Activated CD4-positive, alpha-beta T cell treated with anti-CD3 and anti-CD28 coated beads for 36 hours (primary cell): Measurements from ENCODE around the gene GPC6. TPM values are rescaled to one million over a fixed set of nuclear protein-coding genes. Genes with fewer than 3 reads are reported as not detected.
A peak's percentile ranks its signal among the peaks of the same experiment; 100 is the strongest.

Experiments used
- ATAC-seq: fragments of 200-7000 bp; cut with Tn5 transposase; one replicate; pipeline ENCODE4 v1.10.0; 2021; ENCODE audit warnings: mild to moderate bottlenecking, moderate library complexity
- CTCF ChIA-PET: fragments of 350-600 bp; sonication (Branson Sonifier 250); formaldehyde crosslinking; loops from one replicate; lab custom pipeline; 2021; ENCODE audit warnings: antibody characterized with exemption; lab: Charles Lee
- POLR2A ChIA-PET: fragments of 350-600 bp; sonication (Branson Sonifier 250); formaldehyde crosslinking; loops from one replicate; lab custom pipeline; 2021; ENCODE audit warnings: antibody characterized with exemption, inconsistent platforms; lab: Charles Lee
- DNase-seq: peaks from one replicate; pipeline ENCODE4 v3.0.0-alpha.2; 2020
- H3K27ac Mint-ChIP-seq: one replicate; pipeline ENCODE4 v1.8.0; 2021; ENCODE audit warnings: mixed read lengths
- H3K27me3 Mint-ChIP-seq: one replicate; pipeline ENCODE4 v1.8.0; 2021; ENCODE audit warnings: mixed read lengths
- H3K36me3 Mint-ChIP-seq: one replicate; pipeline ENCODE4 v1.8.0; 2021; ENCODE audit warnings: low read depth, mixed read lengths
- H3K4me1 Mint-ChIP-seq: one replicate; pipeline ENCODE4 v1.8.0; 2021; ENCODE audit warnings: mixed read lengths
- H3K4me3 Mint-ChIP-seq: one replicate; pipeline ENCODE4 v1.8.0; 2021; ENCODE audit warnings: mild to moderate bottlenecking, moderate library complexity, mixed read lengths
- H3K9me3 Mint-ChIP-seq: one replicate; pipeline ENCODE4 v1.8.0; 2021; ENCODE audit warnings: low read depth, mixed read lengths
- intact Hi-C, 2 experiments: fragments of 100-400 bp; cut with DNase I in 1 of 2; cut with micrococcal nuclease in 1 of 2; formaldehyde crosslinking; loops; one replicate each; pipeline versions ENCODE4 v1.14.2 to v1.15.1; 2022 to 2024; cut with DNase I, micrococcal nuclease
- total RNA-seq, 2 experiments: library from RNA; stranded (reverse); gene quantifications; one replicate each; pipeline ENCODE4 v1.2.3, GENCODE V29; 2021

GPC6 gene
- total RNA-seq, 2 experiments from 2014 or later: not detected

GRCh38 chr13:93217721-93218261 is 8.8 kb upstream of the GPC6 start:
- no peak for ATAC-seq
- intact Hi-C loops: no loop called here

GRCh38 chr13:93218583-93218982 is 8.0 kb upstream of the GPC6 start:
- CTCF ChIA-PET: no interaction called here
- no peaks in the 10 kb centered on the region for H3K4me1 Mint-ChIP-seq
- POLR2A ChIA-PET: no interaction called here

More at GRCh38 chr13:93217721-93218261, 8.8 kb upstream of the GPC6 start:
- no peak overlapping the region for H3K4me3 Mint-ChIP-seq
- H3K9me3 Mint-ChIP-seq: no peaks in the 10 kb centered on the region
- ChIA-PET POLR2A (no interaction called here), CTCF (no interaction called here)
- no peak overlapping the region for H3K27ac Mint-ChIP-seq
- no peaks in the 10 kb centered on the region for H3K4me1 Mint-ChIP-seq
- no peak for DNase-seq
- no peaks in the 10 kb centered on the region for H3K36me3 Mint-ChIP-seq
- H3K27me3 Mint-ChIP-seq: no peaks in the 10 kb centered on the region

GRCh38 chr13:93220073-93220472 is 6.5 kb upstream of the GPC6 start:
- Mint-ChIP-seq H3K36me3 (no peaks in the 10 kb centered on the region), H3K9me3 (no peaks in the 10 kb centered on the region), H3K27me3 (no peaks in the 10 kb centered on the region), H3K4me1 (no peaks in the 10 kb centered on the region), H3K27ac (no peak overlapping the region), H3K4me3 (no peak overlapping the region)
- ChIA-PET CTCF (no interaction called here), POLR2A (no interaction called here)
- ATAC-seq (no peak), DNase-seq (no peak)
- intact Hi-C loops: no loop called here

More at GRCh38 chr13:93218583-93218982, 8.0 kb upstream of the GPC6 start:
- Mint-ChIP-seq H3K4me3 (no peak overlapping the region), H3K36me3 (no peaks in the 10 kb centered on the region), H3K9me3 (no peaks in the 10 kb centered on the region), H3K27ac (no peak overlapping the region), H3K27me3 (no peaks in the 10 kb centered on the region)
- intact Hi-C loops: no loop called here
- ATAC-seq: no peak
- DNase-seq: no peak

- Mint-ChIP-seq H3K27me3 (peaks cover 20% of the 10 kb centered on the region), H3K9me3 (no peaks in the 10 kb centered on the region), H3K27ac (no peak overlapping the region), H3K4me3 (no peak overlapping the region), H3K36me3 (no peaks in the 10 kb centered on the region), H3K4me1 (peaks cover 1% of the 10 kb centered on the region)
- POLR2A ChIA-PET: no interaction called here
- no peak for ATAC-seq
- no peak for DNase-seq
- CTCF ChIA-PET: no interaction called here
- intact Hi-C loops: no loop called here
Measured at GRCh38 chr13:93222976-93223375, 3.6 kb upstream of the GPC6 start.

GRCh38 chr13:93224535-93224934 is 2.1 kb upstream of the GPC6 start:
- ChIA-PET CTCF (no interaction called here), POLR2A (no interaction called here)
- Mint-ChIP-seq H3K4me3 (no peak overlapping the region), H3K36me3 (no peaks in the 10 kb centered on the region), H3K27ac (no peak overlapping the region), H3K4me1 (peaks cover 1% of the 10 kb centered on the region), H3K27me3 (peaks cover 32% of the 10 kb centered on the region), H3K9me3 (no peaks in the 10 kb centered on the region)
- intact Hi-C loops: no loop called here
- DNase-seq: no peak
- no peak for ATAC-seq

- CTCF ChIA-PET: no interaction called here
- peaks cover 36% of the 10 kb centered on the region for H3K27me3 Mint-ChIP-seq
Measured at GRCh38 chr13:93225610-93226009, 997 bp upstream of the GPC6 start.

GRCh38 chr13:93226065-93226622 is 463 bp upstream of the GPC6 start:
- ChIA-PET POLR2A (interaction anchor here (0.6 kb wide), 1 partner anchor 75 kb away, joined by 3 read pairs; no protein-coding TSS in a partner anchor), CTCF (no interaction called here)
- Mint-ChIP-seq H3K27ac (no peak overlapping the region), H3K4me3 (no peak overlapping the region), H3K4me1 (peaks cover 1% of the 10 kb centered on the region), H3K27me3 (peaks cover 36% of the 10 kb centered on the region), H3K36me3 (no peaks in the 10 kb centered on the region), H3K9me3 (no peaks in the 10 kb centered on the region)
- intact Hi-C loops: loop anchor here in 1 of 2 experiments (5.0 kb wide), 1 partner anchor 1481 kb away; no protein-coding TSS in a partner anchor
- ATAC-seq (no peak), DNase-seq (no peak)

More at GRCh38 chr13:93225610-93226009, 997 bp upstream of the GPC6 start:
- intact Hi-C loops: loop anchor here in 1 of 2 experiments (5.0 kb wide), 1 partner anchor 1482 kb away; no protein-coding TSS in a partner anchor
- Mint-ChIP-seq H3K9me3 (no peaks in the 10 kb centered on the region), H3K4me3 (no peak overlapping the region), H3K4me1 (peaks cover 1% of the 10 kb centered on the region), H3K36me3 (no peaks in the 10 kb centered on the region), H3K27ac (no peak overlapping the region)
- ATAC-seq (no peak), DNase-seq (no peak)
- POLR2A ChIA-PET: no interaction called here

- CTCF ChIA-PET: no interaction called here
- Mint-ChIP-seq H3K36me3 (no peaks in the 10 kb centered on the region), H3K4me3 (no peak overlapping the region), H3K4me1 (peaks cover 1% of the 10 kb centered on the region), H3K27ac (no peak overlapping the region), H3K27me3 (peaks cover 38% of the 10 kb centered on the region), H3K9me3 (no peaks in the 10 kb centered on the region)
- ATAC-seq: no peak
- POLR2A ChIA-PET: no interaction called here
- DNase-seq: peak; percentile 5
- intact Hi-C loops: loop anchor here in 1 of 2 experiments (5.0 kb wide), 1 partner anchor 1480 kb away; no protein-coding TSS in a partner anchor
Measured at GRCh38 chr13:93227280-93227877, 772 bp downstream of the GPC6 start.

- Mint-ChIP-seq H3K27me3 (peaks cover 38% of the 10 kb centered on the region), H3K4me3 (no peak overlapping the region), H3K36me3 (no peaks in the 10 kb centered on the region), H3K4me1 (peaks cover 1% of the 10 kb centered on the region), H3K27ac (no peak overlapping the region), H3K9me3 (no peaks in the 10 kb centered on the region)
- intact Hi-C loops: loop anchor here in 1 of 2 experiments (5.0 kb wide), 1 partner anchor 1479 kb away; no protein-coding TSS in a partner anchor
- ATAC-seq (no peak), DNase-seq (peak; percentile 8)
- ChIA-PET POLR2A (no interaction called here), CTCF (no interaction called here)
Measured at GRCh38 chr13:93227878-93228642, 1.5 kb downstream of the GPC6 start.

GRCh38 chr13:93228643-93228937 is 2.0 kb downstream of the GPC6 start:
- Mint-ChIP-seq H3K27ac (no peak overlapping the region), H3K27me3 (peaks cover 41% of the 10 kb centered on the region), H3K4me3 (no peak overlapping the region), H3K36me3 (no peaks in the 10 kb centered on the region), H3K9me3 (no peaks in the 10 kb centered on the region), H3K4me1 (peaks cover 1% of the 10 kb centered on the region)
- CTCF ChIA-PET: interaction anchor here (0.7 kb wide), 1 partner anchor 18 kb away, joined by 3 read pairs; no protein-coding TSS in a partner anchor
- ATAC-seq: no peak
- POLR2A ChIA-PET: no interaction called here
- intact Hi-C loops: loop anchor here in 1 of 2 experiments (5.0 kb wide), 1 partner anchor 1479 kb away; no protein-coding TSS in a partner anchor
- DNase-seq: no peak

GRCh38 chr13:93230261-93230855 is 3.8 kb downstream of the GPC6 start:
- no peak for ATAC-seq
- ChIA-PET POLR2A (no interaction called here), CTCF (no interaction called here)
- Mint-ChIP-seq H3K4me1 (peaks cover 1% of the 10 kb centered on the region), H3K36me3 (no peaks in the 10 kb centered on the region), H3K4me3 (no peak overlapping the region), H3K27ac (no peak overlapping the region), H3K27me3 (peaks cover 40% of the 10 kb centered on the region), H3K9me3 (no peaks in the 10 kb centered on the region)
- DNase-seq: no peak
- intact Hi-C loops: no loop called here
